Liver (tissue), 9 donors: ENCODE data around the gene ACTL8. TPM values are rescaled to one million over a fixed set of nuclear protein-coding genes. Genes with fewer than 3 reads are reported as not detected.

Experiments used
- DNase-seq: peaks from one replicate; pipeline ENCODE4 v3.0.0-alpha.2; 2017; ENCODE audit warnings: low spot score
- H3K27ac ChIP-seq, 2 donors: one replicate each; pipeline ENCODE4 v1.7.0; 2013; ENCODE audit warnings: inconsistent platforms in 2 of 2, low read length in 2 of 2, control low read depth in 1 of 2, low read depth in 1 of 2, mild to moderate bottlenecking in 1 of 2
- H3K27me3 ChIP-seq, 4 donors: one replicate each; pipeline versions ENCODE4 v1.6.1 to v1.7.0; 2013; ENCODE audit warnings: low read length in 3 of 4, inconsistent platforms in 1 of 4, mild to moderate bottlenecking in 1 of 4, moderate library complexity in 1 of 4; ENCODE audit not compliant: control insufficient read depth in 4 of 4, insufficient read depth in 4 of 4
- H3K36me3 ChIP-seq, 4 donors: one replicate each; pipeline versions ENCODE4 v1.6.1 to v1.7.0; 2013; ENCODE audit warnings: low read length in 3 of 4, mild to moderate bottlenecking in 3 of 4, low read depth in 1 of 4, moderate library complexity in 1 of 4; ENCODE audit not compliant: control insufficient read depth in 4 of 4, insufficient read depth in 3 of 4
- H3K4me1 ChIP-seq, 4 donors: one replicate each; pipeline versions ENCODE4 v1.6.1 to v1.7.0; 2013; ENCODE audit warnings: low read length in 3 of 4, mild to moderate bottlenecking in 3 of 4, moderate library complexity in 1 of 4; ENCODE audit not compliant: control insufficient read depth in 4 of 4, insufficient read depth in 4 of 4
- H3K4me3 ChIP-seq, 3 donors: one replicate each; pipeline versions ENCODE4 v1.6.1 to v1.7.0; 2013; ENCODE audit warnings: low read length in 3 of 3, control low read depth in 1 of 3, low read depth in 1 of 3, mild to moderate bottlenecking in 1 of 3
- H3K9ac ChIP-seq, 2 donors: one replicate each; pipeline ENCODE4 v1.7.0; 2013; ENCODE audit warnings: low read length in 2 of 2, mild to moderate bottlenecking in 2 of 2, moderate library complexity in 2 of 2, control low read depth in 1 of 2, low read depth in 1 of 2
- H3K9me3 ChIP-seq, 4 donors: one replicate each; pipeline versions ENCODE4 v1.6.1 to v1.7.0; 2013; ENCODE audit warnings: low read length in 3 of 4; ENCODE audit not compliant: control insufficient read depth in 4 of 4
- EGR1 ChIP-seq, 2 donors: IDR thresholded peaks; 2 replicates each; pipeline ENCODE4 v1.6.1; 2016 to 2018; ENCODE audit warnings: antibody characterized with exemption in 2 of 2, low read depth in 2 of 2
- FOXA1 ChIP-seq: IDR thresholded peaks from 2 replicates; pipeline ENCODE4 v1.6.1; 2016; ENCODE audit warnings: antibody characterized with exemption
- FOXA2 ChIP-seq: IDR thresholded peaks from 2 replicates; pipeline ENCODE4 v1.6.1; 2016; ENCODE audit warnings: antibody characterized with exemption
- GABPA ChIP-seq, 2 donors: IDR thresholded peaks in 1 of 2; conservative IDR thresholded peaks in 1 of 2; 2 replicates each; pipeline ENCODE4 v1.6.1; 2016; ENCODE audit warnings: antibody characterized with exemption in 2 of 2, mild to moderate bottlenecking in 1 of 2, moderate library complexity in 1 of 2
- HNF4A ChIP-seq, 2 donors: conservative IDR thresholded peaks; 2 replicates each; pipeline ENCODE4 v1.6.1; 2016; ENCODE audit warnings: antibody characterized with exemption in 2 of 2, mild to moderate bottlenecking in 2 of 2
- HNF4G ChIP-seq: IDR thresholded peaks from 2 replicates; pipeline ENCODE4 v1.6.1; 2016; ENCODE audit warnings: antibody characterized with exemption
- JUND ChIP-seq, 2 donors: IDR thresholded peaks; 2 replicates each; pipeline ENCODE4 v1.6.1; 2016; ENCODE audit warnings: antibody characterized with exemption in 2 of 2
- MAX ChIP-seq: IDR thresholded peaks from 2 replicates; pipeline ENCODE4 v1.6.1; 2016; ENCODE audit warnings: antibody characterized with exemption
- NR2F2 ChIP-seq: IDR thresholded peaks from 2 replicates; pipeline ENCODE4 v1.6.1; 2016; ENCODE audit warnings: antibody characterized with exemption
- RAD21 ChIP-seq, 2 donors: IDR thresholded peaks; 2 replicates each; pipeline ENCODE4 v1.6.1; 2016; ENCODE audit warnings: antibody characterized with exemption in 2 of 2, mild to moderate bottlenecking in 2 of 2
- REST ChIP-seq: IDR thresholded peaks from 2 replicates; pipeline ENCODE4 v1.6.1; 2016; ENCODE audit warnings: antibody characterized with exemption, mild to moderate bottlenecking
- RXRA ChIP-seq, 2 donors: IDR thresholded peaks; 2 replicates each; pipeline ENCODE4 v1.6.1; 2017 to 2018; ENCODE audit warnings: antibody characterized with exemption in 2 of 2, mild to moderate bottlenecking in 1 of 2
- SP1 ChIP-seq: IDR thresholded peaks from 2 replicates; pipeline ENCODE4 v1.6.1; 2018; ENCODE audit warnings: antibody characterized with exemption, mild to moderate bottlenecking
- TAF1 ChIP-seq: conservative IDR thresholded peaks from 2 replicates; pipeline ENCODE4 v1.6.1; 2016; ENCODE audit warnings: antibody characterized with exemption, mild to moderate bottlenecking
- YY1 ChIP-seq: IDR thresholded peaks from 2 replicates; pipeline ENCODE4 v1.6.1; 2016; ENCODE audit warnings: antibody characterized with exemption, mild to moderate bottlenecking
- ZBTB33 ChIP-seq: IDR thresholded peaks from 2 replicates; pipeline ENCODE4 v1.6.1; 2016; ENCODE audit warnings: antibody characterized with exemption
- WGBS: extraction: QIAGEN DNeasy Blood & Tissue Kit; methylation state at CpG from one replicate; pipeline ENCODE4 v1.1.7; 2013; 5-methylcytosine and 5-hydroxymethylcytosine counted together
- polyA plus RNA-seq, 2 donors: library from polyadenylated mRNA; stranded (reverse) in 1 of 2; unstranded in 1 of 2; fragments of 200-250 nt in 1 of 2; fragments of >200 nt in 1 of 2; fragmentation: Nextera tagmentation in 1 of 2; extraction: Ambion mirVana in 1 of 2; gene quantifications; one replicate each; pipeline versions ENCODE4 v1.2.1 to v1.2.3, GENCODE V29; 2013 to 2015
- total RNA-seq, 2 donors: library from RNA; depleted of rRNA; stranded (reverse); fragments of >200 nt; gene quantifications; one replicate each; pipeline ENCODE4 v1.2.3, GENCODE V29; 2014
- TF ChIP-seq, protein P1 (sequence below): IDR thresholded peaks from 2 replicates; pipeline ENCODE4 v1.6.1; 2016; ENCODE audit warnings: antibody characterized with exemption
- TF ChIP-seq, protein P2 (sequence below): fragments of 150-350 bp; IDR thresholded peaks from 2 replicates; pipeline ENCODE4 v1.5.1; 2017; ENCODE audit warnings: improper control_type of control experiment, low read depth, low read length; ENCODE audit not compliant: missing input control
- donor health status: healthy.
- donor health status: healthy.
- donor health status: healthy.
- donor health status: healthy.
- donor health status: healthy.

Gene ACTL8
- total and polyA plus RNA-seq, 4 donors = not detected

DNA sequence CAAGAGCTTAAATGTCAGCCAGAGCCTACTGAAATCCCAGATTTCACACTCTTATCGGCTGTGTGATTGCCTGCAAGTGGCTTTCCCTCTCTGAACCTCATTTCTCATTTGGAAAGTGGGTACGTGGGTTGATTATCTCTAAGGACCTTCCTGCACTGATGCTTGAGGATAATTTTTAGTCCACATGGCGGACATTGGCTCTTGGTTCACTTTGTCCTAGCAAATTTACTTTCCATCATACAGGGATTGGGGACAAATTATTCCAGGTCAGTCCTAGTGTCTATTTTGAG lies 111.6 kb downstream of the ACTL8 start:
- H3K27ac ChIP-seq = no peak overlapping the region
- no peaks in the 10 kb centered on the region for H3K4me1 ChIP-seq
- H3K4me3 ChIP-seq = no peak overlapping the region
- no peaks in the 10 kb centered on the region for H3K9me3 ChIP-seq
- no peaks in the 10 kb centered on the region for H3K27me3 ChIP-seq
- no peak overlapping the region for H3K9ac ChIP-seq
- TF ChIP-seq, protein P1, sequence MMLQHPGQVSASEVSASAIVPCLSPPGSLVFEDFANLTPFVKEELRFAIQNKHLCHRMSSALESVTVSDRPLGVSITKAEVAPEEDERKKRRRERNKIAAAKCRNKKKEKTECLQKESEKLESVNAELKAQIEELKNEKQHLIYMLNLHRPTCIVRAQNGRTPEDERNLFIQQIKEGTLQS = no peak
- TF ChIP-seq NR2F2 = no peak
- TF ChIP-seq FOXA1 = no peak
- no peak for TF ChIP-seq EGR1 (IDR thresholded peaks at IDR 0.05; ENCODE audit: low read depth in 2 of 2)
- no peak for TF ChIP-seq RXRA (IDR thresholded peaks at IDR 0.05)
- TF ChIP-seq HNF4A (conservative IDR thresholded peaks at IDR 0.05) = no peak
- no peak for TF ChIP-seq YY1
- no peak for TF ChIP-seq RAD21 (IDR thresholded peaks at IDR 0.05)
- TF ChIP-seq JUND (IDR thresholded peaks at IDR 0.05) = no peak
- TF ChIP-seq FOXA2 = no peak
- TF ChIP-seq TAF1 = no peak
- TF ChIP-seq GABPA (IDR thresholded peaks at IDR 0.05 in 1 of 2, conservative IDR thresholded peaks at IDR 0.05 in 1 of 2) = no peak
- no peak for TF ChIP-seq ZBTB33
- TF ChIP-seq MAX = no peak
- no peak for TF ChIP-seq SP1
- TF ChIP-seq, protein P2, sequence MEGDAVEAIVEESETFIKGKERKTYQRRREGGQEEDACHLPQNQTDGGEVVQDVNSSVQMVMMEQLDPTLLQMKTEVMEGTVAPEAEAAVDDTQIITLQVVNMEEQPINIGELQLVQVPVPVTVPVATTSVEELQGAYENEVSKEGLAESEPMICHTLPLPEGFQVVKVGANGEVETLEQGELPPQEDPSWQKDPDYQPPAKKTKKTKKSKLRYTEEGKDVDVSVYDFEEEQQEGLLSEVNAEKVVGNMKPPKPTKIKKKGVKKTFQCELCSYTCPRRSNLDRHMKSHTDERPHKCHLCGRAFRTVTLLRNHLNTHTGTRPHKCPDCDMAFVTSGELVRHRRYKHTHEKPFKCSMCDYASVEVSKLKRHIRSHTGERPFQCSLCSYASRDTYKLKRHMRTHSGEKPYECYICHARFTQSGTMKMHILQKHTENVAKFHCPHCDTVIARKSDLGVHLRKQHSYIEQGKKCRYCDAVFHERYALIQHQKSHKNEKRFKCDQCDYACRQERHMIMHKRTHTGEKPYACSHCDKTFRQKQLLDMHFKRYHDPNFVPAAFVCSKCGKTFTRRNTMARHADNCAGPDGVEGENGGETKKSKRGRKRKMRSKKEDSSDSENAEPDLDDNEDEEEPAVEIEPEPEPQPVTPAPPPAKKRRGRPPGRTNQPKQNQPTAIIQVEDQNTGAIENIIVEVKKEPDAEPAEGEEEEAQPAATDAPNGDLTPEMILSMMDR = no peak
- no peak for TF ChIP-seq HNF4G
- TF ChIP-seq REST = no peak
- 70% methylated on average over 3 of the region's 3 CpGs for WGBS
- no peaks in the 10 kb centered on the region for H3K36me3 ChIP-seq
- DNase-seq = no peak

- TF ChIP-seq REST (no peak), RXRA (IDR thresholded peaks at IDR 0.05) (no peak), FOXA2 (no peak)
- TF ChIP-seq, protein P2 = no peak
- Histone ChIP-seq H3K9ac (no peak overlapping the region), H3K9me3 (no peaks in the 10 kb centered on the region), H3K27ac (no peak overlapping the region), H3K36me3 (no peaks in the 10 kb centered on the region), H3K4me1 (no peaks in the 10 kb centered on the region), H3K4me3 (no peak overlapping the region), H3K27me3 (no peaks in the 10 kb centered on the region)
- 94% methylated on average over 8 of the region's 8 CpGs for WGBS
- DNase-seq = no peak
Observed at GRCh38 chr1:17867470-17867869, 112.3 kb downstream of the ACTL8 start.
